Vagina (tissue), 2 donors: Measurements from ENCODE around the gene ACYP2. TPM values are rescaled to one million over a fixed set of nuclear protein-coding genes. Genes with fewer than 3 reads are reported as not detected.

Experiments
- DNase-seq, 2 donors: peaks; one replicate each; pipeline ENCODE4 v3.0.0-alpha.2; 2017; ENCODE audit errors: extremely low spot score in 2 of 2
- H3K27ac ChIP-seq: fragments of 200-600 bp; sonication (generic); one replicate; pipeline ENCODE4 v1.5.1; 2019
- H3K27me3 ChIP-seq: fragments of 200-600 bp; sonication (generic); one replicate; pipeline ENCODE4 v1.5.1; 2019
- H3K36me3 ChIP-seq, 2 donors: fragments of 200-600 bp; sonication (generic); one replicate each; pipeline ENCODE4 v1.5.1; 2017 to 2019
- H3K4me1 ChIP-seq: fragments of 200-600 bp; sonication (generic); one replicate; pipeline ENCODE4 v1.5.1; 2019
- H3K4me3 ChIP-seq, 2 donors: fragments of 200-600 bp; sonication (generic); 1 replicate in 1 of 2; 2 replicates in 1 of 2; pipeline ENCODE4 v1.5.1; 2016 to 2019
- H3K9me3 ChIP-seq: fragments of 200-600 bp; sonication (generic); one replicate; pipeline ENCODE4 v1.5.1; 2019
- POLR2A ChIP-seq, 2 donors: fragments of 450-650 bp; IDR thresholded peaks; one replicate each; pipeline ENCODE4 v1.6.1; 2017; ENCODE audit warnings: antibody characterized with exemption in 2 of 2, mild to moderate bottlenecking in 2 of 2, moderate library complexity in 2 of 2
- POLR2AphosphoS5 ChIP-seq, 2 donors: sonication (generic); formaldehyde crosslinking; IDR thresholded peaks; one replicate each; pipeline ENCODE4 v1.9.0; 2017; ENCODE audit warnings: antibody characterized with exemption in 2 of 2, mild to moderate bottlenecking in 2 of 2, low read depth in 1 of 2; ENCODE audit not compliant: insufficient read depth in 1 of 2
- intact Hi-C: fragments of 100-400 bp; cut with DNase I; formaldehyde crosslinking; loops from one replicate; pipeline ENCODE4 v1.15.1; 2023
- total RNA-seq: library from RNA; depleted of rRNA; stranded (reverse); fragments of >200 nt; gene quantifications from one replicate; pipeline ENCODE4 v1.2.3, GENCODE V29; 2016
- TF ChIP-seq, protein P1 (sequence below), 3 experiments: fragments of 450-650 bp in 2 of 3; fragments of 200-600 bp in 1 of 3; sonication (generic) in 1 of 3; IDR thresholded peaks; one replicate each; pipeline ENCODE4 v1.5.1; 2017 to 2019; ENCODE audit warnings: antibody characterized with exemption in 3 of 3, mild to moderate bottlenecking in 2 of 3, moderate library complexity in 2 of 3

ACYP2 gene
- total RNA-seq, 1 donor from 2014 or later, result 10.8 TPM

DNA sequence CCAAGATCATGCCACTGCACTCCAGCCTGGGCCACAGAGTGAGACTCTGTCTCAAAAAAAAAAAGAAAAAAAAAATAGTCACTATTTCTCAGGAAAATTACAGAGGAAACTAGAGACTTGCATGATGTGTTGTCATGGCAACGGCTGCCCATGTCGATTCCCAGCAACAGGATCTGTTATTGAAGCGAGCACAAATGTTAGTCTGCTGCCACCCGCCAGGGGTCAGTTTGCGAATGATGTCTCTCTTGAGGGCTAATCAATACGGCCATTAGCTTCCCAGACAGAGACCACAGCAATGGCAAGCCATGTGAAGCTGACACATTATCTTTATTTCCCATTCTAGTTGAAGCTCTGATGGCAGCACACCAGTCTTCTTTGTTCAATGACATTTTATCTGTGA, 32.4 kb upstream of the ACYP2 start:
- intact Hi-C loops, result no loop called here

DNA sequence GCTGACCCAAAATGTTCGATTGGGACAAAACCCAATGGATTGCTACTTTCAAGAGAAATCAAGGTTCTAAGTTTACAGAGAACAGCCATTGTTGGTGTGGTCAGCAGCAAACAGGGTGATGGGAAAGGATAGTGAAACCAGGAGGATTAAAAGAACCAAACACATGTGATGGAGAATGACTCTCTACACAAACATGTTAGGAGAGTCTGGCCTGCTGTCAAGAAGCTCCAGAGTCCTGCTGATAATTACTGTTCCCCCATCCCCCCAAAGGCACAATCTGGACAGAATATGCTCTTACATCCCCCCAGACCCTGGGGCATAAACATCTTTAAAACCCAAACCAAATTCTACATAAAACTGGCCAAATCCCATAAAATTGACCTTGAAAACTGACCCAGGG, 32.0 kb upstream of the ACYP2 start:
- no peak for DNase-seq
- no peaks in the 10 kb centered on the region for H3K9me3 ChIP-seq
- no peaks in the 10 kb centered on the region for H3K27me3 ChIP-seq
- H3K27ac ChIP-seq, result no peak overlapping the region
- no peaks in the 10 kb centered on the region for H3K4me1 ChIP-seq
- TF ChIP-seq, protein P1, sequence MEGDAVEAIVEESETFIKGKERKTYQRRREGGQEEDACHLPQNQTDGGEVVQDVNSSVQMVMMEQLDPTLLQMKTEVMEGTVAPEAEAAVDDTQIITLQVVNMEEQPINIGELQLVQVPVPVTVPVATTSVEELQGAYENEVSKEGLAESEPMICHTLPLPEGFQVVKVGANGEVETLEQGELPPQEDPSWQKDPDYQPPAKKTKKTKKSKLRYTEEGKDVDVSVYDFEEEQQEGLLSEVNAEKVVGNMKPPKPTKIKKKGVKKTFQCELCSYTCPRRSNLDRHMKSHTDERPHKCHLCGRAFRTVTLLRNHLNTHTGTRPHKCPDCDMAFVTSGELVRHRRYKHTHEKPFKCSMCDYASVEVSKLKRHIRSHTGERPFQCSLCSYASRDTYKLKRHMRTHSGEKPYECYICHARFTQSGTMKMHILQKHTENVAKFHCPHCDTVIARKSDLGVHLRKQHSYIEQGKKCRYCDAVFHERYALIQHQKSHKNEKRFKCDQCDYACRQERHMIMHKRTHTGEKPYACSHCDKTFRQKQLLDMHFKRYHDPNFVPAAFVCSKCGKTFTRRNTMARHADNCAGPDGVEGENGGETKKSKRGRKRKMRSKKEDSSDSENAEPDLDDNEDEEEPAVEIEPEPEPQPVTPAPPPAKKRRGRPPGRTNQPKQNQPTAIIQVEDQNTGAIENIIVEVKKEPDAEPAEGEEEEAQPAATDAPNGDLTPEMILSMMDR (IDR thresholded peaks at IDR 0.05), result no peak
- no peak for TF ChIP-seq POLR2AphosphoS5 (IDR thresholded peaks at IDR 0.05; ENCODE audit: insufficient read depth in 1 of 2, low read depth in 1 of 2)
- no peak for TF ChIP-seq POLR2A (IDR thresholded peaks at IDR 0.05)
- H3K4me3 ChIP-seq, result no peak overlapping the region
- H3K36me3 ChIP-seq, result no peaks in the 10 kb centered on the region
- intact Hi-C loops, result no loop called here

More for the DNA sequence above, 32.4 kb upstream of the ACYP2 start:
- DNase-seq, result no peak
- TF ChIP-seq POLR2AphosphoS5 (IDR thresholded peaks at IDR 0.05; ENCODE audit: insufficient read depth in 1 of 2, low read depth in 1 of 2), result no peak
- TF ChIP-seq, protein P1 (IDR thresholded peaks at IDR 0.05), result no peak
- no peak for TF ChIP-seq POLR2A (IDR thresholded peaks at IDR 0.05)
- H3K4me1 ChIP-seq, result no peaks in the 10 kb centered on the region
- H3K27me3 ChIP-seq, result no peaks in the 10 kb centered on the region
- H3K27ac ChIP-seq, result no peak overlapping the region
- no peaks in the 10 kb centered on the region for H3K36me3 ChIP-seq
- H3K9me3 ChIP-seq, result no peaks in the 10 kb centered on the region
- H3K4me3 ChIP-seq, result no peak overlapping the region

DNA sequence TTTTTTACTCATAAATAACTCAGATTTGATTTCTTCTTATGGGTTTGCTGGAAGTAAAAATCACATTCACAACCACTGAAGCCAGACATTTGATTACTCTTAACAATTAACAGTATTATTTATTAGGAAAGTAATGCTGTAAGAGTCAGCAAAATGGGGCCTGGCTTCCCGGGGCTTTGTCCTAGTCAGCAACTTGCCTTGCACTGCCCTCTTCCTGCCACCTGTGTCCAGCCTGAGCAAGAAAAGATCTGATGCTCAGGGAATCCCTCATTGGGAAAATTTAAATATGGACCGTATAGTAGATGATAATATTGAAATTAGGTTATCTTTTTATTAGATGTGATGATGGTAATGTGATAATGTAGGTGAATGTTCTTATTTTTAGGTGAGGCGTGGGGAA, 30.8 kb upstream of the ACYP2 start:
- Histone ChIP-seq H3K27me3 (no peaks in the 10 kb centered on the region), H3K9me3 (no peaks in the 10 kb centered on the region), H3K4me3 (no peak overlapping the region), H3K36me3 (no peaks in the 10 kb centered on the region), H3K4me1 (no peaks in the 10 kb centered on the region), H3K27ac (no peak overlapping the region)
- TF ChIP-seq POLR2A (IDR thresholded peaks at IDR 0.05), result no peak
- TF ChIP-seq, protein P1 (IDR thresholded peaks at IDR 0.05), result peak in 1 of 3 experiments; percentile 22
- DNase-seq, result no peak
- intact Hi-C loops, result no loop called here

DNA sequence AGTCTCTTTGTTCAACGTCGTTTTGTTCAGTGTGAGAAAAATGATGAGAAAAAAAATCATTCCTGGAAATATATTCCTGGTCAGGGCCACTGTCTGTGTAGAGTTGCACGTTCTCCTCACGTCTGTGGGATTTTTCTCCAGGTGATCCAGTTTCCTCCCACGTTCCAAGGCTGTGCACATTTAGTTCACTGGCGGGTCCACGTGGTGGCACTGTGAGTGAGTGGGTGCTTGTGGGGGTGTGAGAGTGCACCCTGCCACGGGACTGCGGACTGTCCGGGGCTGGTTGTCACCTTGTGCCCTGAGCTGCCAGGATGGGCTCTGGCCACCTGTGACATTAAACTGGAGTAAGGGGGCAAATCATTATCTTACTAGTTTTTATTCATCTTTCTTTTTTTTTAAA, 30.3 kb upstream of the ACYP2 start:
- Histone ChIP-seq H3K4me3 (no peak overlapping the region), H3K9me3 (no peaks in the 10 kb centered on the region), H3K27ac (no peak overlapping the region), H3K4me1 (no peaks in the 10 kb centered on the region), H3K27me3 (no peaks in the 10 kb centered on the region), H3K36me3 (no peaks in the 10 kb centered on the region)
- no peak for TF ChIP-seq POLR2AphosphoS5 (IDR thresholded peaks at IDR 0.05; ENCODE audit: insufficient read depth in 1 of 2, low read depth in 1 of 2)
- TF ChIP-seq, protein P1 (IDR thresholded peaks at IDR 0.05), result no peak
- no peak for TF ChIP-seq POLR2A (IDR thresholded peaks at IDR 0.05)
- intact Hi-C loops, result no loop called here
- no peak for DNase-seq

DNA sequence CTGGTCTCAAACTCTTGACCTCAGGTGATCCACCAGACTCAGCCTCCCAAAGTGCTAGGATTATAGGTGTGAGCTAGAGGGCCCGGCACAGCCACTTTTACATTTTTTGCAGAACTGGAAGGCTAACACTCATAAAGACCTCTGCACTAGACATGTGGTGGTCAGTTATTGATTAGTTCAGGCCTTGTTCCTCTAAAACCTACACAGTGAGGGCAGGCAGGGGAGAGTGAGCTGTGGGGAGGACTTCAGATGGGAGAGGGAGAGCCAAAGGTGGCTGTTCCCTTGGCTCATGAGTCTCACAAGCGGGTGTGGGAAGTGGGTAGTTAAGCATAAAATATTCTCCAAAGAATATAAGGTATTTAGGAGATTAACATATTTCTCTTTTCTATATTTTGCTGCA, 29.3 kb upstream of the ACYP2 start:
- H3K4me1 ChIP-seq, result no peaks in the 10 kb centered on the region
- TF ChIP-seq POLR2A (IDR thresholded peaks at IDR 0.05) (no peak), POLR2AphosphoS5 (IDR thresholded peaks at IDR 0.05; ENCODE audit: insufficient read depth in 1 of 2, low read depth in 1 of 2) (no peak)
- TF ChIP-seq, protein P1 (IDR thresholded peaks at IDR 0.05), result no peak
- H3K4me3 ChIP-seq, result no peak overlapping the region
- no peak for DNase-seq
- no peak overlapping the region for H3K27ac ChIP-seq
- intact Hi-C loops, result no loop called here
- no peaks in the 10 kb centered on the region for H3K9me3 ChIP-seq
- H3K27me3 ChIP-seq, result no peaks in the 10 kb centered on the region
- H3K36me3 ChIP-seq, result no peaks in the 10 kb centered on the region
